ENCODE data around the gene LDLRAD2. TPM values are rescaled to one million over a fixed set of nuclear protein-coding genes. Genes with fewer than 3 reads are reported as not detected.

Gene LDLRAD2
- total RNA-seq, 1 experiment from 2014 or later: 1.0 TPM

DNA sequence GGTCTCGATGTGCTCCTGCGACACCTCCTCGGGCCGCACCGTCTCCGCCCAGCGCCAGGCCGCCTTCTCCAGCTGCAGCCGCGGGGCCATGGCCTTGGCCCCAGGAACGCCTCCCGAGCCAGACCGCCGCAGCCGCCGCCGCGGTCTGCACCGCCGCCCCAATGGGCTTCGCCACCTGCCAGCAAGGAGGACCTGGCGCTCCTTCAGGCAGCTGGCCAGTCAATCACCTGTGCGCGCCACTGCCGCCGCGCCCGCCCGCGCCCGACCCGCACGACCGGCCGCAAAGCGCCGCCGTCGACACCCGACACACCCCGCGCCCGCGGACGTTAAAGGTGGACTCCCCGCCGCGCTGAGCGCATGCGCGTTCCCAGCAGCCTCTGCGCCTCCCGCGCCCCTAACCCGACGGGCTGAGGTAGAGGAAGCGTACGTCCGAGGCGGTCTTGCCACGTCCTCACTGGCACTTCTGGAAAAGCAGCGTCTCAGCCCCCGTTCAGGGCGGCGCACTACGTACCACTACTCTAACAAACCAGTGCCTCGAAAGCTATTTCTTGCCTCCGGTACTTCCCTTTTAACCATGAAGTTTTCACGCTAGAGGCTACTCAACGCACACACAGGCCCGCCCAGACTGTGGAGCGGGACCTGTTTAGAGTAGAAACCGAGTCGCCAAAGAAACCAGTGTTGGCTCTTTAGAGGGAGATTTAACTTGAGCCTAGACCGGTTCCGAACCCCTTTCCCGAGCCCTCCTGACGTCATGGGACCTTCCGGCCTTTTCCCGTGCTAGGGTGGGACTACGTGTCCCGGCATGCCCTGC is 29.0 kb upstream of the LDLRAD2 start, which contains the start of gene USP48:
Gene USP48, minus strand, starts transcription at position 282 of the 811 bp plus-strand sequence. Its CDS starts 192 bp downstream, at position 90.
- no CpG with 5 or more reads among the region's 82 CpGs for WGBS (ENCODE audit: extremely low coverage, insufficient read length, low lambda C conversion rate)
- peak within 1 kb of the TSS; percentile 100 for H3K27ac Mint-ChIP-seq

More for the DNA sequence above, 29.0 kb upstream of the LDLRAD2 start, which contains the start of gene USP48:
- peak within 1 kb of the TSS; percentile 9 for H2BK12ac ChIP-seq (ENCODE audit: insufficient read length, low read depth, low read length)
- H3K56ac ChIP-seq (ENCODE audit: insufficient read length, low read depth, low read length): no peak within 1 kb of the TSS
- DNase-seq: peak; percentile 98
- H3K9me3 ChIP-seq (ENCODE audit: control insufficient read depth, low read depth, low read length): no peaks in the 10 kb centered on the region
- H3K23ac ChIP-seq (ENCODE audit: insufficient read length, low read depth, low read length): no peak within 1 kb of the TSS
- H3K27ac ChIP-seq (ENCODE audit: insufficient read length, low read depth, low read length): peak within 1 kb of the TSS; percentile 90
- peak within 1 kb of the TSS; percentile 87 for H3K4me2 ChIP-seq (ENCODE audit: insufficient read depth, insufficient read length, low read length)
- Mint-ChIP-seq H3K27me3 (ENCODE audit: low read depth) (no peaks in the 10 kb centered on the region), H3K4me1 (peaks cover 10 to 18% of the 10 kb centered on the region in 2 experiments), H3K4me3 (peak within 1 kb of the TSS; percentile 86 to 92), H3K36me3 (ENCODE audit: insufficient read depth in 1 of 3, low read depth in 3 of 3) (peaks cover 2 to 5% (median 4%) of the 10 kb centered on the region in 3 experiments; a peak in 6 of 7 replicates), H3K9me3 (peaks cover 3% of the 10 kb centered on the region in 2 experiments; a peak in 3 of 5 replicates)
- H4K8ac ChIP-seq (replicated peaks; ENCODE audit: insufficient read length, low read depth, low read length): no peak within 1 kb of the TSS
- peak within 1 kb of the TSS; percentile 64 for H4K5ac ChIP-seq (ENCODE audit: insufficient read length, low read depth, low read length)
- H3K18ac ChIP-seq (ENCODE audit: insufficient read length, low read depth, low read length): peak within 1 kb of the TSS; percentile 96
- peak within 1 kb of the TSS; percentile 63; the same call in 1 of the 2 replicates for H3K4ac ChIP-seq (ENCODE audit: low read depth, low read length)
- H4K20me1 ChIP-seq (ENCODE audit: control insufficient read depth, insufficient read depth, insufficient read length): no peaks in the 10 kb centered on the region
- H2BK15ac ChIP-seq (ENCODE audit: low read depth, low read length): no peak within 1 kb of the TSS; the same call in 1 of the 2 replicates
- H2BK120ac ChIP-seq (ENCODE audit: low read depth, low read length, poor library complexity, severe bottlenecking): peak within 1 kb of the TSS; percentile 84
- no peaks in the 10 kb centered on the region for H3K79me1 ChIP-seq (ENCODE audit: insufficient read depth, low read depth, low read length, poor library complexity, severe bottlenecking)
- H4K91ac ChIP-seq (ENCODE audit: insufficient read length, low read depth, low read length): no peak within 1 kb of the TSS
- peak within 1 kb of the TSS; percentile 90 for H3K9ac ChIP-seq (ENCODE audit: extremely low read depth, insufficient read length, low read length)
- no peaks in the 10 kb centered on the region for H3K27me3 ChIP-seq (ENCODE audit: insufficient read depth, low read length)
- H2BK20ac ChIP-seq (ENCODE audit: low read depth, low read length, poor library complexity, severe bottlenecking): no peak within 1 kb of the TSS
- peaks cover 34% of the 10 kb centered on the region; the same call in 1 of the 2 replicates for H3K79me2 ChIP-seq (ENCODE audit: insufficient read depth, low read length)
- TF ChIP-seq, protein P1, sequence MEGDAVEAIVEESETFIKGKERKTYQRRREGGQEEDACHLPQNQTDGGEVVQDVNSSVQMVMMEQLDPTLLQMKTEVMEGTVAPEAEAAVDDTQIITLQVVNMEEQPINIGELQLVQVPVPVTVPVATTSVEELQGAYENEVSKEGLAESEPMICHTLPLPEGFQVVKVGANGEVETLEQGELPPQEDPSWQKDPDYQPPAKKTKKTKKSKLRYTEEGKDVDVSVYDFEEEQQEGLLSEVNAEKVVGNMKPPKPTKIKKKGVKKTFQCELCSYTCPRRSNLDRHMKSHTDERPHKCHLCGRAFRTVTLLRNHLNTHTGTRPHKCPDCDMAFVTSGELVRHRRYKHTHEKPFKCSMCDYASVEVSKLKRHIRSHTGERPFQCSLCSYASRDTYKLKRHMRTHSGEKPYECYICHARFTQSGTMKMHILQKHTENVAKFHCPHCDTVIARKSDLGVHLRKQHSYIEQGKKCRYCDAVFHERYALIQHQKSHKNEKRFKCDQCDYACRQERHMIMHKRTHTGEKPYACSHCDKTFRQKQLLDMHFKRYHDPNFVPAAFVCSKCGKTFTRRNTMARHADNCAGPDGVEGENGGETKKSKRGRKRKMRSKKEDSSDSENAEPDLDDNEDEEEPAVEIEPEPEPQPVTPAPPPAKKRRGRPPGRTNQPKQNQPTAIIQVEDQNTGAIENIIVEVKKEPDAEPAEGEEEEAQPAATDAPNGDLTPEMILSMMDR (conservative IDR thresholded peaks at IDR 0.05): no peak
- H2AFZ ChIP-seq (ENCODE audit: low read length): no peak within 1 kb of the TSS
- peak within 1 kb of the TSS; percentile 83 for H2BK5ac ChIP-seq (ENCODE audit: insufficient read length, low read length)
- H3K4me1 ChIP-seq (ENCODE audit: insufficient read depth, low read length): no peaks in the 10 kb centered on the region
- peak within 1 kb of the TSS; percentile 95 for H3K14ac ChIP-seq (ENCODE audit: insufficient read depth, low read length)
- peak within 1 kb of the TSS; percentile 1 for H3T11ph ChIP-seq (ENCODE audit: low read length)
- H2AK5ac ChIP-seq (ENCODE audit: insufficient read length, low read length): no peak within 1 kb of the TSS
- H3K23me2 ChIP-seq (ENCODE audit: insufficient read length, low read depth, low read length, poor library complexity, severe bottlenecking): peaks cover 9% of the 10 kb centered on the region
